Measurements from ENCODE around the gene MFSD12.

DNA sequence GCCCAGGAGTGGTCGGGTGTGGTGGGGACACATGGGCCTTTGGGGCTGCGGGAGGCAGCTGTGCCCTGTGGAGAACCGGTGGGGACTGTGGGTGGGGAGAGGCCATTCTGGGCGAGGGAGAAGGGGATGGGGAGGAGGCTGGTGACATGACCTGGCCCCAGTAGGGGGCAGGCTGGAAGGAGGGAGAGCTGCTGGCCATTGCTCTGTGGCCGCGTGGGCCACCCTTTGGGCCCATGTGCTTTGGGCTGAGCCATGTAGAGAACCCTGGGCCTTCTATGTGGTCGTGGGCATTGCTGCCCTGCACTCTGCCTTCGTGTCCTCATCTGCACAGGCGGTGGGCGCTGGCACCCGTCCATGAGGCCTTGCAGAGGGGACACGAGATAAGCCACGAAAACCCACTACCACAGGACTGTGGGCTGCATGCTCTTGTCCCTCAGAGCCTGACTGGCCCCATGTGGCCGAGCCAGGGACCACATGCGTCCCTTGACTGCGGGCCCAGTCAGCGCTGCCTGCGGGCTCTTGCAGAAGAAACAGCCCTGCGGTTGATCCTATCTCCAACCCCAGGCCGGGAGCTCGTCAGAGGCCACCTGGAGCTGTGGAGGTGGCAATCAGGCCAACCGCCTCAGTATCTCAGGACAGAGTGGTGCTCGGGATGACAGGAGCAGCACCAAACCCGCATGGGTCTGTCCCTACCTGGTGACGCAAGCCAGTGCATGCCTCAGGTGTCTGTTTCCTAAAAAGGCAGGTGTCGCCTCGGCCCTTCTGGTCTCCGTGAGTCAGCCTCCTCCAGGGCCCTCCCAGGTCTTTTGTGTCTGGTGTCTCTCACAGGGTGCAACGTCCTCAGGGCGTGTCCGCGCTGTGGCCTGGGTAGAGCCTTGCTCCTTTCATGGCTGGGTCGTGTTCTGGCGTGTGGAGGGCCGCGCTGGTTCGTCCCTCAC, 37.0 kb downstream of the MFSD12 start:
- TF ChIP-seq YY1 (IDR thresholded peaks at IDR 0.05; ENCODE audit: insufficient read depth, insufficient read length): no peak
- TF ChIP-seq SUZ12 (IDR thresholded peaks at IDR 0.05; ENCODE audit: extremely low read depth, insufficient read depth, insufficient read length): no peak
- TF ChIP-seq ZNF274 (IDR thresholded peaks at IDR 0.05; ENCODE audit: low read depth, low read length): no peak

Measured in NT2/D1 (cell line).